ENCODE measurements around the gene ITPR1. TPM values are rescaled to one million over a fixed set of nuclear protein-coding genes. Genes with fewer than 3 reads are reported as not detected.

ITPR1 gene
- total and polyA plus RNA-seq, 2 experiments from 2014 or later = 6.8 to 21.0 TPM

- Mint-ChIP-seq H3K4me3 (no peak overlapping the region), H3K4me1 (peaks cover 51% of the 10 kb centered on the region)
These were observed 215.1 kb downstream of the ITPR1 start for GRCh38 chr3:4708230-4708629.

More at GRCh38 chr3:4708230-4708629, 215.1 kb downstream of the ITPR1 start:
- no peaks in the 10 kb centered on the region for H3K79me2 ChIP-seq (replicated peaks; ENCODE audit: insufficient read depth)
- ATAC-seq (no peak), DNase-seq (ENCODE audit: low spot score) (peak; percentile 57)
- H2AFZ ChIP-seq = no peak overlapping the region
- H3K4me1 ChIP-seq (ENCODE audit: insufficient read depth) = peaks cover 40% of the 10 kb centered on the region
- H3K36me3 ChIP-seq (ENCODE audit: insufficient read depth) = no peaks in the 10 kb centered on the region
- no peaks in the 10 kb centered on the region for H3K27me3 ChIP-seq (ENCODE audit: insufficient read depth)
- H3K27ac ChIP-seq (ENCODE audit: low read depth) = no peak overlapping the region
- H3K4me2 ChIP-seq = peak overlapping the region; percentile 40
- no peaks in the 10 kb centered on the region for H3K9me2 ChIP-seq (ENCODE audit: insufficient read depth)
- no peaks in the 10 kb centered on the region for H4K20me1 ChIP-seq (replicated peaks; ENCODE audit: insufficient read depth)
- H3K36me3 Mint-ChIP-seq (ENCODE audit: low read depth) = peaks cover 3% of the 10 kb centered on the region; the same call in 2 of the 3 replicates
- H3F3A ChIP-seq (replicated peaks; ENCODE audit: low read depth) = no peaks in the 10 kb centered on the region
- no peaks in the 10 kb centered on the region; the same call in 2 of the 3 replicates for H3K9me3 Mint-ChIP-seq
- peak overlapping the region; percentile 0; the same call in 1 of the 2 replicates for H3K4me3 ChIP-seq
- H3K27me3 Mint-ChIP-seq (ENCODE audit: insufficient read depth, low read depth, poor library complexity) = no peaks in the 10 kb centered on the region
- TF ChIP-seq ZNF114 (CRISPR knock-in tag; IDR thresholded peaks at IDR 0.05) = no peak
- no peak for TF ChIP-seq EZH2 (IDR thresholded peaks at IDR 0.05; ENCODE audit: low read depth, unreplicated experiment)
- no peak for TF ChIP-seq REST (IDR thresholded peaks at IDR 0.05; ENCODE audit: unreplicated experiment)
- no peak for TF ChIP-seq EZH2phosphoT487 (IDR thresholded peaks at IDR 0.05; ENCODE audit: unreplicated experiment)
- TF ChIP-seq CTCF (conservative IDR thresholded peaks at IDR 0.05; ENCODE audit: low read depth in 2 of 2) = no peak
- TF ChIP-seq ZNF462 (CRISPR knock-in tag; IDR thresholded peaks at IDR 0.05) = no peak
- TF ChIP-seq CREB1 (CRISPR knock-in tag; IDR thresholded peaks at IDR 0.05; ENCODE audit: low read depth) = no peak
- no peak for TF ChIP-seq NANOG (IDR thresholded peaks at IDR 0.05; ENCODE audit: borderline replicate concordance)
- TF ChIP-seq POLR2AphosphoS5 (IDR thresholded peaks at IDR 0.05; ENCODE audit: low read depth) = no peak
- TF ChIP-seq ZNF331 (CRISPR knock-in tag; IDR thresholded peaks at IDR 0.05; ENCODE audit: low read depth) = no peak
- no peak for TF ChIP-seq JUNB (IDR thresholded peaks at IDR 0.05; ENCODE audit: unreplicated experiment)
- no peak for TF ChIP-seq STAT1 (IDR thresholded peaks at IDR 0.05; ENCODE audit: unreplicated experiment)
- no peak overlapping the region; the same call in 1 of the 2 replicates for H3K27ac Mint-ChIP-seq

Data from GM23338 (cell line).